Globus pallidus (tissue), 1 donor: ENCODE data around the gene KCNQ1.
A peak's percentile ranks its signal among the peaks of the same experiment; 100 is the strongest.
"Not testable (repeated sequence)": the region's sequence is repeated elsewhere in the genome, so short reads cannot be mapped to it uniquely, and the experiment has no call there.

Source experiments
- DNase-seq: peaks from one replicate; pipeline ENCODE4 v3.0.0-alpha.2; 2015; ENCODE audit warnings: low spot score

Gene KCNQ1

GRCh38 chr11:2473361-2474058 is 28.7 kb downstream of the KCNQ1 start:
- DNase-seq = no peak

- DNase-seq = no peak
Observed at GRCh38 chr11:2474059-2474901, 29.5 kb downstream of the KCNQ1 start.

DNA sequence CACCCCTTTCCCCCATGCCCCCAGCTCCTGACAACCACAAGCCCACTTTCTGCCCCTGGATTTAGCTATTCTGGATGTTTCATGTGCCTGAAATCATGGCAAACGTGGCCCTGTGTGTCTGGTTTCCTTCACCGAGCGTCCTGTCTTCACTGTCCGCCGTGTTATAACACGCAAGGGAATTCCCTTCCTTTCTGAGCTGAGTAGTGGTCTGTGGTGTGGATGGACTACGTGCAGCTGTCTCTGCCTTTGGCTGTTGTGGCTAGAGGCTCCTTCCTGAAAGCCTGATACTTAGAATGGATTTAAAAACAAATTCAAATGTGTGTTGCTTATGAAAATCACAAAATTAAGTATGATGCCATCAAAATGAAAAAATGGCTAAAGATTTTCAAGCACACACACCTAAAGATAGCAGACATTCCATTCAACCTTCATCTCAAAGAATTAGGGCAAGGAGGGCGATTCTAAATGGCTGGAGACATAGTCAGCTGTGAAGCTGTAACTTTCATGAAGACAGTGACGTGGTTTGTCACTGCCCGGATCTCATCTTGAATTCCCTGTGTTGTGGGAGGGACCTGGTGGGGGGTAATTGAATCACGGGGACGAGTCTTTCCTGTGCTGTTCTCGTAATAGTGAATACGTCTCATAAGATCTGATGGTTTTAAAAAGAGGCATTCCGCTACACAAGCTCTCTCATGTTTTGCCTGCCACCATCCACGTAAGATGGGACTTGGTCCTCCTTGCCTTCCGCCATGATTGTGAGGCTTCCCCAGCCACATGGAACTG is 30.5 kb downstream of the KCNQ1 start:
- DNase-seq = no peak

- DNase-seq = no peak
Observed at GRCh38 chr11:2477254-2477653, 32.4 kb downstream of the KCNQ1 start.

GRCh38 chr11:2477936-2478335 is 33.1 kb downstream of the KCNQ1 start:
- DNase-seq = no peak

- DNase-seq = not testable (repeated sequence)
Observed at GRCh38 chr11:2480067-2480873, 35.5 kb downstream of the KCNQ1 start.

- DNase-seq = peak; percentile 20
Observed at GRCh38 chr11:2480874-2481220, 36.0 kb downstream of the KCNQ1 start.

DNA sequence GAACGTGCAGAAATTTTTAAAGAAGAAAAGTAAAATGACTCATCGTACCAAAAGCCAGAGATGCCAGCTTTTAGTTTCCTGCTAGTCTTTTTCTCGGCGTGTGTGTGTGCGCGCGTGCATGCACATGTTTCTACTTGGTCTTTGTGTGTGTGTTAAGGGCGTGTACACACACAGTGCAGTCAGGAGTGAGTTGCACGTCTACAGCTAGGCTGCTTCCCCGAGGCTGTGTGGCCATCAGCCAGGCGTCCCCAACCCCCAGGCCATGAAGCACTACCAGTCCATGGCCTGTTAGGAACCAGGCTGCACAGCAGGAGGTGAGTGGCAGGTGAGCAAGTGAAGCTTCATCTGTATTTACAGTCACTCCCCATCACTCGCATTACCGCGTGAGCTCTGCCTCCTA is 36.4 kb downstream of the KCNQ1 start:
- DNase-seq = no peak

- DNase-seq = no peak
Observed at GRCh38 chr11:2482204-2482603, 37.4 kb downstream of the KCNQ1 start.

DNA sequence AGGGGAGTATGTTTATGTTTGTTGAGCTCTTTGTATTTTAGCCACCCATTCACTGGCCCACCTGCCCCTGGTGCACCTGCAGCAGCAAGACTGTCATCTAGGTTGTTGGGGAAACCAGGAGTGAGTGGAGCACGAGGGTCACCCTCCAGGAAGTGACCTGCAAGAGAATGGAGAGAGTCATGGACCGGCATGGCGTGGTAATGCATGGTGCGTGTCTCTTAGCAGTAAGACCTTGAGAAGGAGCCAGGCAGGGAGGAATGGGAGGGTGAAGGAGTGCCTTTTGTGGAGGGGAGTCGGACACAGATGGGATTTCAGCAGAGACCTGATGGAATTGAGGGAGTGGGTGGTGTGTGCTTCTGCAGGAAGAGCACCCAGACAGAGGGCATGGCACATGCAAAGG is 37.9 kb downstream of the KCNQ1 start:
- no peak for DNase-seq

GRCh38 chr11:2483426-2483825 is 38.6 kb downstream of the KCNQ1 start:
- DNase-seq = no peak

GRCh38 chr11:2484576-2485125 is 39.8 kb downstream of the KCNQ1 start:
- DNase-seq = no peak

DNA sequence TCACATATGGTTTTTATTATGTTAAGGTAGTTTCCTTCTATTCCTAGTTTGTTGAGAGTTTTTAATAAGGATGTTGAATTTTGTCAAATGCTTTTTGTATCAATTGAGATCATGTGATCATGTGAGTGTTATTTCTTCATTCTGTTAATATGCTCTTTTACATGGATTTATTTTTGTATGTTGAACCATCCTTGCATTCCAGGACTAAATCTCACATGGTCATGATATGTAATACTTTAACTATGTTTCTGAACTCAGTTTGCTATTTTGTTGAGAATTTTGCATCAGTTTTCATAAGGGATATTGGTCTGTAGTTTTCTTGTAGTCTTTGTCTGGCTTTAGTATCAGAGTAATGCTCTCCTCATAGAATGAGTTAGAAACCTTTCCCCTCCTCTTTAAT is 43.2 kb downstream of the KCNQ1 start:
- no peak for DNase-seq

GRCh38 chr11:2489083-2489482 is 44.3 kb downstream of the KCNQ1 start:
- no peak for DNase-seq

DNA sequence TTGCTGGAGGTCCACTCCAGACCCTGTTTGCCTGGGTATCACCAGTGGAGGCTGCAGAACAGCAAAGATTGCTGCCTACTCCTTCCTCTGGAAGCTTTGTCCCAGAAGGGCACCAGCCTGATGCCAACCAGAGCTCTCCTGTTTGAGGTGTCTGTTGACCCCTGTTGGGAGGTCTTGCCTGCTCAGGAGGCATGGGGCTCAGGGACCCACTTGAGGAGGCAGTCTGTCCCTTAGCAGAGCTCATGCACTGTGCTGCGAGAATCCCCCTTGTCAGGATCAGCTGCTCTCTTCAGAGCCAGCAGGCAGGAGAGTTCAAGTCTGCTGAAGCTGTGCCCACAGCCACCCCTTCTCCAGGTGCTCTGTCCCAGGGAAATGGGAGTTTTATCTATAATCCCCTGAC is 53.1 kb downstream of the KCNQ1 start:
- not testable (repeated sequence) for DNase-seq

DNA sequence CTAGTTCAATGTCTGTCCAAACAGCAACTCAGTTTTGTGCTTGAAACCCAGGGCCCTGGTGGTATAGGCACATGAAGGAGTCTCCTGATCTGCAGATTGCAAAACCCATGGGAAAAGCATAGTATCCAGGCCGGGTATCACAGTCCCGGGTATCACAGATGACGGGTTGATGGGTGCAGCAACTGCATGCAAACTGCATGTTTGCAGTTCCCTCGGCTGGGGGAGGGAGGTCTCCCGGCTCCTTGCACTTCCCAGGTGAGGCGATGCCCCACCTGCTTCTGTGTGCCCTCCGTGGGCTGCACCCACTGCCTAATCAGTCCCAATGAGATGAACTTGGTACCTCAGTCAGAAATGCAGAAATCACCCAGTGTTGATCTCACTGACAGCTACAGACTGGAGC is 53.9 kb downstream of the KCNQ1 start:
- DNase-seq = no peak

DNA sequence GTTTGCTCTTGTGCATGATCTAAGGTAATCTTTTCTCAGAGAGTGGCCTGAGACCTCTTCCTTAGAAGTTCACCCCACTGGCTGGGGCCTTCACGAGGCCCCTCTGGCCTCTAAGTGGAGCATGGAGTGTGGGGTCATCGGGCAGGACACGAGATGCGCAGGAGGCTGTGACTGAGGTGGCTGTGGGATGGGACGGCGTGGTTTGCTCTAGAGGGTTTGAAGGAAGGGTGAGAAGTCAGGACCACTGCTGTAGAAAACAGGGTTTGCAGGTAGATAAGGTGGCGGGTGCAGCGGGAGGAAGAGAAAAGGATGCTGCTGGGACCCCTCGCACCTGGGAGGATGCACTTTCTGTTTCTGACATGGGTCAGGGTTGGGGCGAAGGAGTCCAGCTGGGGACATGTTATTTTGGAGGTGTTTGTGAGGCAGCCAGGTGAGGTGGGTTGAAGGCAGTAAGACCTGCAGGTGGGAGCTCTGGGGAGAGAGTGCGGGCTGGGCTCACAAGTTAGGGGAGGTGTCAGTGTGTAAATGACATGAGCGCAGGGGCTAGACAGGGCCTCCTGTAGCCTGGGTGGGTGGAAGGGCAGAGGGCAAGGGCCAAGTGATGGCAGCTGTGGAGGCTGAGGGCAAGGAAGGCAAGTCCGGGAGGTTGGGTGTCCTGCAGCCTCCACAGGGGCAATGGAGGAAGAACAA is 62.5 kb downstream of the KCNQ1 start:
- DNase-seq = no peak

- no peak for DNase-seq
Observed at GRCh38 chr11:2507945-2508749, 63.3 kb downstream of the KCNQ1 start.

DNA sequence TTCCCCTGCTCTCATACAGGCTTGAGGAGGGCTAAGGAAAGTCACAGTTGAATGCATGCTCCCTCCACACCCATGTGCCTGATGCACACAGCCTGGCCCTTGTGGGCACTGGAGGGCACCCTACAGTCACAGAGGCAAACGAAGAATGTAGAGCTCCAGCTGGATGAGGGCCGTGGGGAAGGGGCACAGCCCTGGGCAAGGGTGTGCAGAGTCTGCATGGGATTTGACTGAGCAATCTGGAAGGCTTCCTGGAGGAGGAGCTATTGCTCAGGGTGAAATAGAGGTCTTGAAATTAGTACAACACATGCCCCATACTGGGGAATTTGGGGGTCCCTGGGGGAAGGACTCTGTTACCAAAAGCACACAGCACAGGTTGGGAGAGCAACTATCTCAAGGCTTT is 64.0 kb downstream of the KCNQ1 start:
- no peak for DNase-seq

GRCh38 chr11:2509481-2510001 is 64.7 kb downstream of the KCNQ1 start:
- no peak for DNase-seq
